Neural progenitor cell (in vitro differentiated cells): Measurements from ENCODE around the gene ZC3H4. TPM values are rescaled to one million over a fixed set of nuclear protein-coding genes. Genes with fewer than 3 reads are reported as not detected.
A peak's percentile ranks its signal among the peaks of the same experiment; 100 is the strongest.

Experiments
- DNase-seq: peaks from one replicate; pipeline ENCODE4 v3.0.0-alpha.2; 2016; ENCODE audit warnings: low spot score
- H2AFZ ChIP-seq: fragments of 200-600 bp; sonication (generic); replicated peaks from 2 replicates; pipeline ENCODE4 v1.6.1; 2016; ENCODE audit warnings: antibody characterized with exemption
- H3F3A ChIP-seq: fragments of 200-600 bp; sonication (generic); 2 replicates; pipeline ENCODE4 v1.6.1; 2016; ENCODE audit warnings: antibody characterized with exemption, low read depth
- H3K27ac ChIP-seq: fragments of 200-600 bp; sonication (generic); 2 replicates; pipeline ENCODE4 v1.5.1; 2016; ENCODE audit warnings: mild to moderate bottlenecking
- H3K27me3 ChIP-seq: fragments of 200-600 bp; sonication (generic); 2 replicates; pipeline ENCODE4 v1.6.1; 2016; ENCODE audit warnings: mild to moderate bottlenecking, moderate library complexity
- H3K36me3 ChIP-seq: fragments of 200-600 bp; sonication (generic); 2 replicates; pipeline ENCODE4 v1.5.1; 2016
- H3K4me1 ChIP-seq: fragments of 200-600 bp; sonication (generic); 2 replicates; pipeline ENCODE4 v1.6.1; 2016; ENCODE audit warnings: mixed run types
- H3K4me2 ChIP-seq: fragments of 200-600 bp; sonication (generic); 2 replicates; pipeline ENCODE4 v1.6.1; 2016
- H3K4me3 ChIP-seq: fragments of 200-600 bp; sonication (generic); 2 replicates; pipeline ENCODE4 v1.5.1; 2016
- H3K79me2 ChIP-seq: fragments of 200-600 bp; sonication (generic); 2 replicates; pipeline ENCODE4 v1.6.1; 2016; ENCODE audit warnings: low read depth
- H3K9ac ChIP-seq: fragments of 200-600 bp; sonication (generic); 2 replicates; pipeline ENCODE4 v1.6.1; 2016
- H3K9me3 ChIP-seq: fragments of 200-600 bp; sonication (generic); 2 replicates; pipeline ENCODE4 v1.5.1; 2016; ENCODE audit warnings: low read depth
- H4K20me1 ChIP-seq: fragments of 200-600 bp; sonication (generic); 2 replicates; pipeline ENCODE4 v1.6.1; 2016; ENCODE audit warnings: low read depth
- H3K27ac Mint-ChIP-seq: 3 replicates; pipeline ENCODE4 v1.8.0; 2021; ENCODE audit warnings: mixed read lengths
- H3K27me3 Mint-ChIP-seq: 2 replicates; pipeline ENCODE4 v1.8.0; 2022; ENCODE audit warnings: low read depth, mild to moderate bottlenecking, inconsistent platforms, moderate library complexity, mixed read lengths; ENCODE audit not compliant: insufficient read depth
- H3K36me3 Mint-ChIP-seq: 3 replicates; pipeline ENCODE4 v1.8.0; 2021; ENCODE audit warnings: mixed read lengths
- H3K4me1 Mint-ChIP-seq: 3 replicates; pipeline ENCODE4 v1.8.0; 2021; ENCODE audit warnings: mixed read lengths
- H3K4me3 Mint-ChIP-seq: 3 replicates; pipeline ENCODE4 v1.8.0; 2021; ENCODE audit warnings: mild to moderate bottlenecking, moderate library complexity, mixed read lengths
- H3K9me3 Mint-ChIP-seq: 3 replicates; pipeline ENCODE4 v1.8.0; 2020; ENCODE audit warnings: mixed read lengths
- CTCF ChIP-seq: fragments of 200-600 bp; sonication (generic); IDR thresholded peaks from 2 replicates; pipeline ENCODE4 v1.5.1; 2017; ENCODE audit warnings: antibody characterized with exemption, mild to moderate bottlenecking
- EZH2 ChIP-seq: fragments of 200-600 bp; sonication (generic); IDR thresholded peaks from 2 replicates; pipeline ENCODE4 v1.6.1; 2017; ENCODE audit warnings: antibody characterized with exemption, mild to moderate bottlenecking, moderate library complexity
- EZH2phosphoT487 ChIP-seq: fragments of 200-600 bp; sonication (generic); IDR thresholded peaks from 2 replicates; pipeline ENCODE4 v1.6.1; 2017; ENCODE audit warnings: antibody characterized with exemption
- total RNA-seq: library from RNA; depleted of rRNA; stranded (reverse); fragments of >200 nt; gene quantifications from 2 replicates; pipeline ENCODE4 v1.2.3, GENCODE V29; 2015; ENCODE audit warnings: low replicate concordance

The ZC3H4 gene
- total RNA-seq, 1 donor from 2014 or later, result 19.1 TPM

GRCh38 chr19:47155148-47155547 lies 41.6 kb upstream of the ZC3H4 start:
- H3K27ac Mint-ChIP-seq, result peak overlapping the region; percentile 15
- Histone ChIP-seq H3K4me3 (no peak overlapping the region), H3F3A (peaks cover 57% of the 10 kb centered on the region), H4K20me1 (peaks cover 77% of the 10 kb centered on the region), H3K27me3 (no peaks in the 10 kb centered on the region), H3K79me2 (peaks cover 84% of the 10 kb centered on the region), H3K9ac (no peak overlapping the region), H3K36me3 (peaks cover 29% of the 10 kb centered on the region), H2AFZ (no peak overlapping the region), H3K4me1 (peaks cover 25% of the 10 kb centered on the region), H3K9me3 (no peaks in the 10 kb centered on the region), H3K4me2 (no peak overlapping the region), H3K27ac (peak overlapping the region; percentile 56)
- DNase-seq, result no peak
- TF ChIP-seq EZH2 (no peak), CTCF (no peak), EZH2phosphoT487 (no peak)
- H3K36me3 Mint-ChIP-seq, result peaks cover 48% of the 10 kb centered on the region
- H3K27me3 Mint-ChIP-seq, result no peaks in the 10 kb centered on the region
- H3K4me1 Mint-ChIP-seq, result peaks cover 62% of the 10 kb centered on the region
- no peaks in the 10 kb centered on the region for H3K9me3 Mint-ChIP-seq
- peak overlapping the region; percentile 4 for H3K4me3 Mint-ChIP-seq

- Histone ChIP-seq H3K4me2 (no peak overlapping the region), H3K36me3 (peaks cover 31% of the 10 kb centered on the region), H3K4me1 (peaks cover 25% of the 10 kb centered on the region), H4K20me1 (peaks cover 87% of the 10 kb centered on the region), H3K9ac (no peak overlapping the region), H3K27me3 (no peaks in the 10 kb centered on the region), H3F3A (peaks cover 59% of the 10 kb centered on the region), H3K4me3 (no peak overlapping the region), H2AFZ (no peak overlapping the region), H3K27ac (no peak overlapping the region), H3K79me2 (peaks cover 86% of the 10 kb centered on the region), H3K9me3 (no peaks in the 10 kb centered on the region)
- H3K27me3 Mint-ChIP-seq, result no peaks in the 10 kb centered on the region
- no peak overlapping the region for H3K27ac Mint-ChIP-seq
- TF ChIP-seq EZH2 (no peak), EZH2phosphoT487 (no peak), CTCF (no peak)
- no peaks in the 10 kb centered on the region for H3K9me3 Mint-ChIP-seq
- DNase-seq, result no peak
- no peak overlapping the region for H3K4me3 Mint-ChIP-seq
- peaks cover 52% of the 10 kb centered on the region for H3K4me1 Mint-ChIP-seq
- H3K36me3 Mint-ChIP-seq, result peaks cover 49% of the 10 kb centered on the region
These were observed 39.7 kb upstream of the ZC3H4 start for GRCh38 chr19:47153266-47153665.

GRCh38 chr19:47152632-47153031 lies 39.1 kb upstream of the ZC3H4 start:
- no peaks in the 10 kb centered on the region for H3K9me3 Mint-ChIP-seq
- H3K36me3 Mint-ChIP-seq, result peaks cover 51% of the 10 kb centered on the region
- peaks cover 46% of the 10 kb centered on the region for H3K4me1 Mint-ChIP-seq
- no peaks in the 10 kb centered on the region for H3K27me3 ChIP-seq
- H3K4me2 ChIP-seq, result no peak overlapping the region
- peak overlapping the region; percentile 23 for H3K27ac Mint-ChIP-seq
- H3K9me3 ChIP-seq, result no peaks in the 10 kb centered on the region
- peak overlapping the region; percentile 68 for H3K27ac ChIP-seq
- H3K4me3 ChIP-seq, result no peak overlapping the region
- H3K79me2 ChIP-seq, result peaks cover 86% of the 10 kb centered on the region
- peaks cover 21% of the 10 kb centered on the region for H3K4me1 ChIP-seq
- peaks cover 31% of the 10 kb centered on the region for H3K36me3 ChIP-seq
- TF ChIP-seq EZH2 (no peak), EZH2phosphoT487 (no peak)
- peaks cover 58% of the 10 kb centered on the region for H3F3A ChIP-seq
- H4K20me1 ChIP-seq, result peaks cover 87% of the 10 kb centered on the region
- H3K4me3 Mint-ChIP-seq, result no peak overlapping the region
- DNase-seq, result no peak
- H3K9ac ChIP-seq, result no peak overlapping the region
- no peaks in the 10 kb centered on the region for H3K27me3 Mint-ChIP-seq
- no peak overlapping the region for H2AFZ ChIP-seq

GRCh38 chr19:47152205-47152604 lies 38.6 kb upstream of the ZC3H4 start:
- H3K9ac ChIP-seq, result peak overlapping the region; percentile 5
- peaks cover 31% of the 10 kb centered on the region for H3K36me3 ChIP-seq
- H3K4me3 ChIP-seq, result no peak overlapping the region
- peaks cover 54% of the 10 kb centered on the region for H3F3A ChIP-seq
- H3K36me3 Mint-ChIP-seq, result peaks cover 51% of the 10 kb centered on the region
- DNase-seq, result no peak
- H3K9me3 ChIP-seq, result no peaks in the 10 kb centered on the region
- H3K27me3 Mint-ChIP-seq, result no peaks in the 10 kb centered on the region
- H3K9me3 Mint-ChIP-seq, result no peaks in the 10 kb centered on the region
- H2AFZ ChIP-seq, result no peak overlapping the region
- no peak overlapping the region for H3K4me3 Mint-ChIP-seq
- peak overlapping the region; percentile 23 for H3K27ac Mint-ChIP-seq
- TF ChIP-seq CTCF (no peak), EZH2phosphoT487 (no peak), EZH2 (no peak)
- H3K4me1 ChIP-seq, result peaks cover 16% of the 10 kb centered on the region
- peak overlapping the region; percentile 68 for H3K27ac ChIP-seq
- no peaks in the 10 kb centered on the region for H3K27me3 ChIP-seq
- peaks cover 82% of the 10 kb centered on the region for H4K20me1 ChIP-seq
- H3K79me2 ChIP-seq, result peaks cover 87% of the 10 kb centered on the region
- H3K4me2 ChIP-seq, result no peak overlapping the region
- H3K4me1 Mint-ChIP-seq, result peaks cover 41% of the 10 kb centered on the region
